Lung (tissue), 12 donors: ENCODE data around the gene MMP2. TPM values are rescaled to one million over a fixed set of nuclear protein-coding genes. Genes with fewer than 3 reads are reported as not detected.

Source experiments
- ATAC-seq: fragments of 200-7000 bp; cut with Tn5 transposase; one replicate; pipeline ENCODE4 v1.9.1; 2020; ENCODE audit warnings: moderate number of reproducible peaks; ENCODE audit not compliant: insufficient read depth, low FRiP score
- DNase-seq, 3 donors: peaks; one replicate each; pipeline ENCODE4 v3.0.0-alpha.2; 2013 to 2017
- H3K27ac ChIP-seq, 2 donors: one replicate each; pipeline ENCODE4 v1.5.1; 2013; ENCODE audit warnings: mild to moderate bottlenecking in 2 of 2, moderate library complexity in 2 of 2, control low read depth in 1 of 2, inconsistent platforms in 1 of 2, low read depth in 1 of 2, low read length in 1 of 2
- H3K27me3 ChIP-seq, 3 donors: one replicate each; pipeline ENCODE4 v1.5.1; 2013; ENCODE audit warnings: low read length in 2 of 3; ENCODE audit not compliant: control insufficient read depth in 3 of 3, insufficient read depth in 3 of 3
- H3K36me3 ChIP-seq, 4 donors: one replicate each; pipeline ENCODE4 v1.5.1; 2013; ENCODE audit warnings: low read length in 4 of 4, mild to moderate bottlenecking in 1 of 4, moderate library complexity in 1 of 4; ENCODE audit not compliant: control insufficient read depth in 4 of 4, insufficient read depth in 4 of 4
- H3K4me1 ChIP-seq, 5 donors: one replicate each; pipeline ENCODE4 v1.5.1; 2013; ENCODE audit warnings: low read length in 5 of 5, mild to moderate bottlenecking in 2 of 5, moderate library complexity in 1 of 5; ENCODE audit not compliant: control insufficient read depth in 5 of 5, insufficient read depth in 5 of 5
- H3K4me3 ChIP-seq: one replicate; pipeline ENCODE4 v1.5.1; 2013; ENCODE audit warnings: mild to moderate bottlenecking, control low read depth, moderate library complexity
- H3K9ac ChIP-seq, 2 donors: one replicate each; pipeline ENCODE4 v1.5.1; 2013; ENCODE audit warnings: low read length in 2 of 2, control low read depth in 1 of 2; ENCODE audit not compliant: insufficient read depth in 1 of 2
- H3K9me3 ChIP-seq, 4 donors: one replicate each; pipeline ENCODE4 v1.5.1; 2013; ENCODE audit warnings: low read length in 3 of 4, mild to moderate bottlenecking in 1 of 4, moderate library complexity in 1 of 4; ENCODE audit not compliant: control insufficient read depth in 4 of 4, insufficient read depth in 3 of 4
- CTCF ChIP-seq: IDR thresholded peaks from 2 replicates; pipeline ENCODE4 v1.5.1; 2012; ENCODE audit warnings: mild to moderate bottlenecking; ENCODE audit errors: control extremely low read depth, extremely low read depth
- WGBS, 2 donors: extraction: QIAGEN DNeasy Blood & Tissue Kit; methylation state at CpG; one replicate each; pipeline ENCODE4 v1.1.7; 2013; 5-methylcytosine and 5-hydroxymethylcytosine counted together
- polyA plus RNA-seq, 2 donors: library from polyadenylated mRNA; stranded (reverse); fragments of 200-250 nt; gene quantifications; one replicate each; pipeline ENCODE4 v1.2.1, GENCODE V29; 2013
- total RNA-seq, 2 donors: library from RNA; depleted of rRNA in 1 of 2; stranded (reverse); fragments of >200 nt in 1 of 2; gene quantifications; one replicate each; pipeline ENCODE4 v1.2.1, GENCODE V29; 2014 to 2021
- donor health status: control.
- donor health status: control.
- donor health status: Bipolar disorder and iron deficiency.
- donor health status: healthy.
- donor health status: DM: yes; HTN: yes; CAD: no.

The MMP2 gene
- total and polyA plus RNA-seq, 4 donors = 41.9 to 291 (median 169) TPM

- no peak for TF ChIP-seq CTCF
- H3K9ac ChIP-seq = no peak overlapping the region
- H3K27me3 ChIP-seq = no peaks in the 10 kb centered on the region
- H3K9me3 ChIP-seq = no peaks in the 10 kb centered on the region
- DNase-seq (no peak), ATAC-seq (no peak)
- peaks cover 0 to 10% (median 0%) of the 10 kb centered on the region in 4 donors for H3K36me3 ChIP-seq
- no peak overlapping the region for H3K27ac ChIP-seq
- no peaks in the 10 kb centered on the region for H3K4me1 ChIP-seq
- H3K4me3 ChIP-seq = no peak overlapping the region
Observed at GRCh38 chr16:55527885-55528284, 48.9 kb downstream of the MMP2 start.

DNA sequence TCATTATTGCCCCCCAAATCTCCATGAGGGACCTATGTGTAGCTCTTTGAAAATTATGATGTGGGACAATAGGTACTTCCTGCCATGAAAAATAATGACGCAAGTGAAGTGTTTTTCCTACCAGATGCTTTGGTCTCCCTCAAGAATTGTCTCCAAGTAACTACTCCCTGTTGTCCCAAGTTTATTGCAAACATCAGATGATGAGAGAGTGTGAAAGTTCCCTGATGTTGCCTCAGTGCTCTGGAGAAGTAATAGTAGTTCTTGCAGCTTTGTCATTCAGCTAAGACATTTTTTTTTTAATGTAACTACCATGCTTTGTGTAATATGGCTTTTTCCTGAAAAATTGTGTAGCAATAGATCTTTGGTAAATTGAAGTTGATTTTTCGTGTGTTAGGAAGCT lies 50.0 kb downstream of the MMP2 start:
- no peak for TF ChIP-seq CTCF
- no peak for DNase-seq
- H3K4me3 ChIP-seq = no peak overlapping the region
- H3K9me3 ChIP-seq = no peaks in the 10 kb centered on the region
- 50 to 63% methylated on average over 2 of the region's 2 CpGs for WGBS, 2 donors
- no peaks in the 10 kb centered on the region for H3K4me1 ChIP-seq
- H3K36me3 ChIP-seq = peaks cover 0 to 10% (median 0%) of the 10 kb centered on the region in 4 donors
- H3K9ac ChIP-seq = no peak overlapping the region
- no peak overlapping the region for H3K27ac ChIP-seq
- ATAC-seq = no peak
- H3K27me3 ChIP-seq = no peaks in the 10 kb centered on the region

DNA sequence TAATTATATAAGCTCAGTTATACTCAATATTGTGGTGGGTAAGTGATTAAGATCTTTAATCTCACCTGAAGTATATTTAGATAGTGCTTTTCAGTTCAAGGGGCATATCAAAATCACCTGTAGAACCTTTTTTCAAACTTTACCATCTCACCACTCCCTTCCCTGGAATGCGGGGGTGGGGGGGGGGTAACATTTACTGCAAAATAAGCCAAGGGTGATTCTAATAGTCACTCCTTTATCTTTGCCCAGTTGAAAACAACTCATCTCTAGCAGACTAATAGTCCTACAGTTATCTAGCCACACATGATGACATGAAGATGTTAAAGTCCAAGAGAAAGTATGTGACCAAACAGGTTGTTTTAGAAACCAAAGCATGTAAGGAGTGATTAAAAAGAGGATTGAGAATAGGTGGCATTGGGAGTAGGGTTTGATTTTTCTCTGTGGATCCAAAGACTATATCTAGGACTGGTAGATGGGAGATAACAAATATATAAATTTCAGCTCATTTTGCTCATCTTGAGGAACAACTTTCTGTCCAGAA lies 51.4 kb downstream of the MMP2 start:
- WGBS, 2 donors = 84 to 100% methylated on average over 1 of the region's 1 CpG
- Histone ChIP-seq H3K36me3 (peaks cover 0 to 10% (median 0%) of the 10 kb centered on the region in 4 donors), H3K4me3 (no peak overlapping the region), H3K4me1 (peaks cover 0 to 3% (median 0%) of the 10 kb centered on the region in 5 donors), H3K9ac (no peak overlapping the region), H3K27me3 (no peaks in the 10 kb centered on the region), H3K27ac (no peak overlapping the region), H3K9me3 (no peaks in the 10 kb centered on the region)
- no peak for TF ChIP-seq CTCF
- DNase-seq (no peak), ATAC-seq (no peak)

GRCh38 chr16:55532227-55532626 lies 53.2 kb downstream of the MMP2 start:
- Histone ChIP-seq H3K9me3 (no peaks in the 10 kb centered on the region), H3K27me3 (no peaks in the 10 kb centered on the region), H3K36me3 (peaks cover 0 to 10% (median 0%) of the 10 kb centered on the region in 4 donors), H3K4me1 (peaks cover 0 to 3% (median 0%) of the 10 kb centered on the region in 5 donors), H3K9ac (no peak overlapping the region), H3K4me3 (no peak overlapping the region), H3K27ac (no peak overlapping the region)
- TF ChIP-seq CTCF = no peak
- DNase-seq (no peak), ATAC-seq (no peak)
- 96 to 100% methylated on average over 1 of the region's 1 CpG for WGBS, 2 donors
